H1 (cell line): ENCODE measurements around the gene TDP1. TPM values are rescaled to one million over a fixed set of nuclear protein-coding genes. Genes with fewer than 3 reads are reported as not detected.

Source experiments
- CTCF ChIA-PET: fragments of 300-600 bp; sonication (Branson Sonifier 250); formaldehyde crosslinking; loops from one replicate; lab custom pipeline; 2021; ENCODE audit not compliant: partially characterized antibody; lab: Charles Lee
- POLR2A ChIA-PET: fragments of 300-600 bp; sonication (Branson Sonifier 250); formaldehyde crosslinking; loops from one replicate; lab custom pipeline; 2021; ENCODE audit warnings: inconsistent platforms; ENCODE audit not compliant: partially characterized antibody; lab: Charles Lee
- DNase-seq, 2 experiments: peaks; one replicate each; pipeline versions ENCODE4 v3.0.0 to v3.0.0-alpha.2; 2010 to 2022; ENCODE audit warnings: low spot score in 2 of 2, low read depth in 1 of 2, mixed read lengths in 1 of 2
- FAIRE-seq: peaks from 2 replicates; lab custom pipeline; 2011; peaks lifted over from hg19 to GRCh38; lab: Jason Lieb, UNC
- H2AFZ ChIP-seq: 2 replicates; pipeline ENCODE4 v1.8.1; 2012; ENCODE audit warnings: low read length, inconsistent platforms
- H2AK5ac ChIP-seq: 2 replicates; pipeline ENCODE4 v1.6.1; 2013; ENCODE audit warnings: low read depth, low read length
- H2BK120ac ChIP-seq: replicated peaks from 2 replicates; pipeline ENCODE3; 2013; ENCODE audit warnings: low read depth, low read length, inconsistent platforms
- H2BK12ac ChIP-seq: 2 replicates; pipeline ENCODE4 v1.6.1; 2013; ENCODE audit warnings: low read depth, low read length
- H2BK15ac ChIP-seq: 2 replicates; pipeline ENCODE4 v1.6.1; 2013; ENCODE audit warnings: low read length
- H2BK20ac ChIP-seq: 2 replicates; pipeline ENCODE4 v1.6.1; 2013; ENCODE audit warnings: low read length
- H2BK5ac ChIP-seq: 2 replicates; pipeline ENCODE4 v1.6.1; 2013; ENCODE audit warnings: low read depth, low read length
- H3K14ac ChIP-seq: 2 replicates; pipeline ENCODE4 v1.6.1; 2013; ENCODE audit warnings: inconsistent platforms; ENCODE audit not compliant: insufficient read length
- H3K18ac ChIP-seq: 2 replicates; pipeline ENCODE4 v1.6.1; 2013; ENCODE audit warnings: low read length; ENCODE audit errors: extremely low read depth
- H3K23ac ChIP-seq: 2 replicates; pipeline ENCODE4 v1.6.1; 2013; ENCODE audit warnings: inconsistent platforms; ENCODE audit not compliant: insufficient read length
- H3K23me2 ChIP-seq: 2 replicates; pipeline ENCODE4 v1.6.1; 2013; ENCODE audit warnings: low read depth, low read length
- H3K27ac ChIP-seq: 2 replicates; pipeline ENCODE4 v1.6.1; 2011; ENCODE audit warnings: low read depth, low read length, inconsistent platforms
- H3K27me3 ChIP-seq, 4 experiments: replicated peaks in 1 of 4; 1 replicate in 1 of 4; 2 replicates in 3 of 4; pipeline versions ENCODE4 v1.6.1 to v1.8.1; 2011 to 2013; ENCODE audit warnings: low read length in 3 of 4, mild to moderate bottlenecking in 3 of 4, inconsistent platforms in 2 of 4, mixed read lengths in 2 of 4, moderate library complexity in 1 of 4; ENCODE audit not compliant: control insufficient read depth in 3 of 4, insufficient read depth in 3 of 4; ENCODE audit errors: extremely low read depth in 1 of 4
- H3K36me3 ChIP-seq, 4 experiments: 2 replicates each; pipeline versions ENCODE4 v1.6.1 to v1.8.1; 2011 to 2013; ENCODE audit warnings: mild to moderate bottlenecking in 4 of 4, low read length in 3 of 4, moderate library complexity in 2 of 4, control low read depth in 1 of 4, inconsistent platforms in 1 of 4; ENCODE audit not compliant: insufficient read depth in 4 of 4, control insufficient read depth in 2 of 4
- H3K4ac ChIP-seq: replicated peaks from 2 replicates; pipeline ENCODE3; 2013; ENCODE audit warnings: low read length, low read depth, mixed read lengths, inconsistent platforms; ENCODE audit not compliant: insufficient read length
- H3K4me1 ChIP-seq, 4 experiments: replicated peaks in 1 of 4; 1 replicate in 1 of 4; 2 replicates in 3 of 4; pipeline versions ENCODE4 v1.6.1 to v1.8.1; 2011 to 2013; ENCODE audit warnings: low read length in 3 of 4, inconsistent platforms in 2 of 4, mixed read lengths in 1 of 4; ENCODE audit not compliant: insufficient read depth in 4 of 4, control insufficient read depth in 3 of 4
- H3K4me2 ChIP-seq, 2 experiments: 2 replicates each; pipeline versions ENCODE4 v1.6.1 to v1.8.1; 2011 to 2013; ENCODE audit warnings: low read depth in 2 of 2, low read length in 2 of 2, control low read depth in 1 of 2, inconsistent platforms in 1 of 2, mild to moderate bottlenecking in 1 of 2; ENCODE audit not compliant: insufficient read depth in 1 of 2
- H3K4me3 ChIP-seq, 4 experiments: fragments of 200-600, 300-600 bp in 1 of 4; sonication (generic), shearing (Covaris generic), sonication (Bioruptor Twin) in 1 of 4; 2 replicates each; pipeline versions ENCODE4 v1.5.1 to v1.8.1; 2011 to 2016; ENCODE audit warnings: low read length in 4 of 4, low read depth in 3 of 4, control low read depth in 2 of 4, inconsistent platforms in 2 of 4, mild to moderate bottlenecking in 2 of 4, mixed read lengths in 1 of 4, moderate library complexity in 1 of 4; ENCODE audit not compliant: insufficient read depth in 2 of 4; ENCODE audit errors: extremely low read depth in 1 of 4
- H3K56ac ChIP-seq: replicated peaks from 2 replicates; pipeline ENCODE3; 2013; ENCODE audit warnings: low read depth, mild to moderate bottlenecking, mixed read lengths, low read length, inconsistent platforms; ENCODE audit not compliant: insufficient read length
- H3K79me1 ChIP-seq: 2 replicates; pipeline ENCODE4 v1.6.1; 2013; ENCODE audit warnings: low read depth, low read length, control low read depth
- H3K79me2 ChIP-seq, 2 experiments: 2 replicates each; pipeline versions ENCODE4 v1.6.1 to v1.8.1; 2012 to 2013; ENCODE audit warnings: low read length in 2 of 2, mild to moderate bottlenecking in 2 of 2, inconsistent platforms in 1 of 2; ENCODE audit not compliant: insufficient read depth in 2 of 2, control insufficient read depth in 1 of 2
- H3K9ac ChIP-seq, 4 experiments: replicated peaks in 1 of 4; 1 replicate in 1 of 4; 2 replicates in 3 of 4; pipeline versions ENCODE4 v1.6.1 to v1.8.1; 2011 to 2013; ENCODE audit warnings: low read depth in 3 of 4, low read length in 3 of 4, control low read depth in 2 of 4, mild to moderate bottlenecking in 2 of 4, moderate library complexity in 2 of 4, inconsistent platforms in 1 of 4; ENCODE audit errors: extremely low read depth in 1 of 4
- H3K9me3 ChIP-seq, 2 experiments: 2 replicates each; pipeline versions ENCODE4 v1.6.1 to v1.8.1; 2012 to 2013; ENCODE audit warnings: mild to moderate bottlenecking in 2 of 2, moderate library complexity in 2 of 2, control low read depth in 1 of 2, inconsistent platforms in 1 of 2, low read depth in 1 of 2, low read length in 1 of 2, mixed read lengths in 1 of 2; ENCODE audit not compliant: insufficient read depth in 2 of 2
- H4K20me1 ChIP-seq, 2 experiments: replicated peaks in 1 of 2; 2 replicates each; pipeline versions ENCODE3 to v1.8.1; 2011 to 2013; ENCODE audit warnings: inconsistent platforms in 2 of 2, low read length in 2 of 2, mild to moderate bottlenecking in 1 of 2; ENCODE audit not compliant: insufficient read depth in 2 of 2, control insufficient read depth in 1 of 2
- H4K5ac ChIP-seq: 2 replicates; pipeline ENCODE4 v1.6.1; 2013; ENCODE audit warnings: low read length, low read depth, mixed read lengths, inconsistent platforms; ENCODE audit not compliant: insufficient read length
- H4K8ac ChIP-seq: 2 replicates; pipeline ENCODE4 v1.8.0; 2013; ENCODE audit warnings: mild to moderate bottlenecking, moderate library complexity, low read length, inconsistent platforms; ENCODE audit not compliant: insufficient read depth; ENCODE audit errors: extremely low read depth
- H4K91ac ChIP-seq: replicated peaks from 2 replicates; pipeline ENCODE3; 2013; ENCODE audit warnings: low read length, mixed read lengths, inconsistent platforms; ENCODE audit not compliant: insufficient read length
- GABPA ChIP-seq: IDR thresholded peaks from 2 replicates; pipeline ENCODE4 v1.6.1; 2011; ENCODE audit warnings: mild to moderate bottlenecking, low read length, moderate library complexity, borderline replicate concordance; ENCODE audit not compliant: insufficient read depth
- WGBS, 2 experiments: shearing (Covaris generic) in 1 of 2; methylation state at CpG; one replicate each; pipeline versions ENCODE4 v1.1.6 to v1.1.7; 2013 to 2015; ENCODE audit warnings: low lambda C conversion rate in 2 of 2, mixed read lengths in 2 of 2, inconsistent platforms in 1 of 2, low coverage in 1 of 2, missing lambda C conversion rate in 1 of 2; ENCODE audit not compliant: insufficient replicate concordance in 2 of 2, insufficient coverage in 1 of 2, insufficient read length in 1 of 2; ENCODE audit errors: extremely low coverage in 1 of 2, missing lambda C conversion rate in 1 of 2; 5-methylcytosine and 5-hydroxymethylcytosine counted together
- polyA plus RNA-seq, 7 experiments: library from polyadenylated mRNA; depleted of rRNA in 3 of 7; stranded (reverse) in 5 of 7; unstranded in 2 of 7; fragments of >200 nt in 5 of 7; fragments of 200-250 nt in 2 of 7; gene quantifications; 1 replicate in 5 of 7; 2 replicates in 1 of 7; 4 replicates in 1 of 7; pipeline versions ENCODE4 v1.2.1 to v1.2.3, GENCODE V29; 2011 to 2013; ENCODE audit warnings: missing spikeins in 2 of 7, mixed read lengths in 2 of 7
- total RNA-seq: library from RNA; stranded (reverse); fragmentation: NEBNext Ultra II Directional; extraction: Animal tissue kit (Norgen Biotek cat#: 25700); gene quantifications from 2 replicates; pipeline ENCODE4 v1.2.1, GENCODE V29; 2021

TDP1 gene
- total and polyA plus RNA-seq, 2 of the 8 experiments (the other 6 are each of a cell fraction or from before 2014, with no cell fraction given) = 32.2 to 69.9 TPM

DNA sequence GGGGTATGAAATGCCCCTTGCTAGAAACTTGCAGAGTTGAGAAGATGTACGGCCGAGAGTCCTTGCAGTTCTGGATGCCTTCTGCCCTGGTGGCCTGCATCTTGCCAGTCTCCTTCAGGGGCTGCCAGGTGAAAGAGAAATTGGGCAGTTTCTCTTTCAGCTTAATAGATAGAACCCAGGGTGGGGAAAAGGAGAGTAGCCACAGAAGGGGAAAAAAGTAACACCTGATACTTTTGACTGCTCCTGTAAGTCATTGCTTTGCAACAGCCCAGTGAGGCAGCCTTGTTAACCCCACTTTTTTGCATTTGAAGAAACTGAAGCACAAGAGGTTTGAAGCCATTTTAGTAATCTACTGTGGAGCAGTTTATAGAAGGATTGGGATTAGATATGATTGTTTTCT is 27.6 kb downstream of the TDP1 start:
- ChIA-PET CTCF (interaction anchor here (1.6 to 3.7 kb wide), 2 partner anchors 10 to 44 kb away, joined by 4 to 29 read pairs; no protein-coding TSS in a partner anchor), POLR2A (no interaction called here)
- H3K79me2 ChIP-seq = no peaks in the 10 kb centered on the region

More for the DNA sequence above, 27.6 kb downstream of the TDP1 start:
- Histone ChIP-seq H3K23ac (no peak overlapping the region), H3K27ac (no peak overlapping the region), H3K79me1 (no peaks in the 10 kb centered on the region), H3K18ac (no peak overlapping the region), H3K23me2 (no peaks in the 10 kb centered on the region), H2AFZ (no peak overlapping the region), H4K5ac (no peak overlapping the region), H3K4me2 (no peak overlapping the region), H3K27me3 (no peaks in the 10 kb centered on the region), H4K8ac (no peak overlapping the region), H3K4me3 (no peak overlapping the region), H2BK12ac (no peak overlapping the region), H2BK120ac (no peak overlapping the region), H3K9me3 (no peaks in the 10 kb centered on the region), H2AK5ac (no peak overlapping the region), H3K14ac (no peak overlapping the region), H2BK15ac (no peak overlapping the region), H2BK20ac (no peak overlapping the region), H4K20me1 (no peaks in the 10 kb centered on the region), H3K36me3 (peaks cover 0 to 47% (median 11%) of the 10 kb centered on the region in 4 experiments; a peak in 6 of 8 replicates), H3K56ac (no peak overlapping the region), H3K4me1 (peaks cover 0 to 3% (median 1%) of the 10 kb centered on the region in 4 experiments; a peak in 4 of 7 replicates), H4K91ac (no peak overlapping the region), H3K9ac (no peak overlapping the region), H3K4ac (no peak overlapping the region), H2BK5ac (no peak overlapping the region)
- no peak for DNase-seq
- 86% methylated on average over 2 of the region's 2 CpGs; no CpG with 5 or more reads in 1 of the 2 experiments for WGBS, 2 experiments
- no peak for TF ChIP-seq GABPA
- FAIRE-seq = no peak
